Adrenal gland (tissue), 5 donors: ENCODE measurements around the gene BRAF.

Source experiments
- CTCF ChIP-seq, 6 experiments: fragments of 450-650 bp in 4 of 6; fragments of 200-600 bp in 2 of 6; sonication (generic) in 1 of 6; IDR thresholded peaks; 1 replicate in 5 of 6; 2 replicates in 1 of 6; pipeline versions ENCODE4 v1.5.1 to v1.8.0; 2016 to 2021; ENCODE audit warnings: antibody characterized with exemption in 6 of 6, mild to moderate bottlenecking in 2 of 6, moderate library complexity in 1 of 6
- POLR2A ChIP-seq, 2 donors: fragments of 450-650 bp; IDR thresholded peaks; one replicate each; pipeline ENCODE4 v1.6.1; 2017; ENCODE audit warnings: antibody characterized with exemption in 2 of 2, mild to moderate bottlenecking in 2 of 2, moderate library complexity in 1 of 2
- donor health status: DM: no; HTN: no; CAD: no.

- TF ChIP-seq POLR2A (IDR thresholded peaks at IDR 0.05) (no peak), CTCF (IDR thresholded peaks at IDR 0.05) (no peak)
Measured at GRCh38 chr7:140885735-140886334, 38.9 kb downstream of the BRAF start.
